ENCODE data around the gene EYA2. TPM values are rescaled to one million over a fixed set of nuclear protein-coding genes. Genes with fewer than 3 reads are reported as not detected.

The EYA2 gene
- total RNA-seq, 4 donors from 2014 or later, result 9.7 to 22.1 (median 14.3) TPM

DNA sequence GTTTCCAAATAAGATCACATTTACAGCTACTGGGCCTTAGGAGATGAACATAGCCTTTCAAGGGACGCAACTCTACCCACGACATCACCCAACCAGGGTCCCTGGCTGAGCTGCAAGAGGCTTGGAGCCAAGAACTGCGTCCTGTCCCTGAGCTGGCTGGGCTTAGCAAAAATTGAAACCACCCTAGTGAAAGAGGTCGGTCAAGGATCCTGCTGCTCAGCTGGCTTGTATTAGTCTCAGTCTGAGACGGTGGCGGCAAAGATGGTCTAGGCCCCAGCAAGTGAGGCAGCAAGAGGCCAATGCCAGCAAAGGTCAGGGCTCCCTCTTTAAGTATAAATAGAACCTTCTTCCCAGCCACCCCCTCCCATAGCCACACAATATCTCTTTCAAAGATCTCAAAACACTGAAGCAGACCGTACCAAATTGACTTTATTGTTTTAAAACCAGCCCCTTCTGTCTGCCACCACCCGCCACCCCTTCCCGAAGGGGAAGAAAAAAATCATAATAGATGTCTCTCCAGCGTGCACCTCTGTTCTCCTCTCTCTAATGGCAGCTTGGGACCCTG is 140.5 kb downstream of the EYA2 start:
- no peak overlapping the region for H3K4me3 ChIP-seq
- 78 to 86% methylated on average over 7 to 10 of the region's 10 CpGs for WGBS, 2 donors
- TF ChIP-seq, protein P1, sequence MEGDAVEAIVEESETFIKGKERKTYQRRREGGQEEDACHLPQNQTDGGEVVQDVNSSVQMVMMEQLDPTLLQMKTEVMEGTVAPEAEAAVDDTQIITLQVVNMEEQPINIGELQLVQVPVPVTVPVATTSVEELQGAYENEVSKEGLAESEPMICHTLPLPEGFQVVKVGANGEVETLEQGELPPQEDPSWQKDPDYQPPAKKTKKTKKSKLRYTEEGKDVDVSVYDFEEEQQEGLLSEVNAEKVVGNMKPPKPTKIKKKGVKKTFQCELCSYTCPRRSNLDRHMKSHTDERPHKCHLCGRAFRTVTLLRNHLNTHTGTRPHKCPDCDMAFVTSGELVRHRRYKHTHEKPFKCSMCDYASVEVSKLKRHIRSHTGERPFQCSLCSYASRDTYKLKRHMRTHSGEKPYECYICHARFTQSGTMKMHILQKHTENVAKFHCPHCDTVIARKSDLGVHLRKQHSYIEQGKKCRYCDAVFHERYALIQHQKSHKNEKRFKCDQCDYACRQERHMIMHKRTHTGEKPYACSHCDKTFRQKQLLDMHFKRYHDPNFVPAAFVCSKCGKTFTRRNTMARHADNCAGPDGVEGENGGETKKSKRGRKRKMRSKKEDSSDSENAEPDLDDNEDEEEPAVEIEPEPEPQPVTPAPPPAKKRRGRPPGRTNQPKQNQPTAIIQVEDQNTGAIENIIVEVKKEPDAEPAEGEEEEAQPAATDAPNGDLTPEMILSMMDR (IDR thresholded peaks at IDR 0.05), result no peak
- TF ChIP-seq POLR2A (IDR thresholded peaks at IDR 0.05), result no peak
- DNase-seq, result no peak
- H3K36me3 ChIP-seq, result peaks cover 0 to 3% (median 0%) of the 10 kb centered on the region in 3 donors
- H3K27me3 ChIP-seq, result no peaks in the 10 kb centered on the region
- no peaks in the 10 kb centered on the region for H3K9me3 ChIP-seq
- H3K4me1 ChIP-seq, result peaks cover 0 to 4% (median 3%) of the 10 kb centered on the region in 3 donors
- no peak overlapping the region for H3K27ac ChIP-seq
- intact Hi-C loops (cut with DNase I), result no loop called here

GRCh38 chr20:47036091-47036870 is 141.6 kb downstream of the EYA2 start:
- Histone ChIP-seq H3K9me3 (no peaks in the 10 kb centered on the region), H3K4me1 (peaks cover 0 to 4% (median 3%) of the 10 kb centered on the region in 3 donors), H3K27me3 (no peaks in the 10 kb centered on the region), H3K36me3 (peaks cover 0 to 15% (median 0%) of the 10 kb centered on the region in 3 donors), H3K4me3 (no peak overlapping the region), H3K27ac (no peak overlapping the region)
- intact Hi-C loops (cut with DNase I), result no loop called here
- 73 to 75% methylated on average over 12 of the region's 12 CpGs for WGBS, 2 donors
- TF ChIP-seq, protein P1 (IDR thresholded peaks at IDR 0.05), result no peak
- TF ChIP-seq POLR2A (IDR thresholded peaks at IDR 0.05), result no peak
- no peak for DNase-seq

- no peaks in the 10 kb centered on the region for H3K4me1 ChIP-seq
- intact Hi-C loops (cut with DNase I), result no loop called here
- no peaks in the 10 kb centered on the region for H3K27me3 ChIP-seq
- no peak overlapping the region for H3K27ac ChIP-seq
- DNase-seq, result no peak
- H3K9me3 ChIP-seq, result no peaks in the 10 kb centered on the region
- no peak overlapping the region for H3K4me3 ChIP-seq
- peaks cover 0 to 22% (median 0%) of the 10 kb centered on the region in 3 donors for H3K36me3 ChIP-seq
- WGBS, 2 donors, result 64 to 75% methylated on average over 17 to 18 of the region's 18 CpGs
- TF ChIP-seq, protein P1 (IDR thresholded peaks at IDR 0.05), result no peak
- no peak for TF ChIP-seq POLR2A (IDR thresholded peaks at IDR 0.05)
Measured at GRCh38 chr20:47038566-47039560, 144.2 kb downstream of the EYA2 start.

DNA sequence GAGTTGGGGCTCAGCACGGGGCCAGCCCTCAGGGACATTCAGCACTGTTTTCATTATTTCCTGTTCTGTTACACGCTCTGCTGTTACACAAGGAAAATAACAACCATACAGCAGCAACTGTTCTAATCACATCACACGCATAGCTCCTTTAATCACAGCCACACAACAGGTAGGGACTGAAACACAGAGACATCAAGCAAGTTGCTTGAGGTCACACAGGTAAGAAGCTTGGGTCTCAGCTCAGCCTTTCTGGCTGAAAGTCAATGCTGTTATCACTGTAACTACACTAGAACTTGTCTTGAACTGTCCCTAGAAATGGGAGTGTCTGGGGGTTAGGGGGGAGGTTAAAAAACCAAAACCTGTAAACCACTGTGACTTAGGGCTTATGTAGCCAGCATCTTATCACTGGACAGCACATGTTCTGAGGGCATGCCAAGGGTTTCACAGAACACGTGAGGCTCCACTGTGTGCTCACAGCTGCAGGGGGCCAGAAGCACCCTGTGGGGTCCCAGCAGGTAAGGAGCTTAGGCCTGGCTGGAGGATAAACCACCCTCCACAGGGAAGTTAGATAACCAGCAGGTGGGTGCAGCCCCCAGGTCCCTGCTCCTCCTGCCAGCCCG is 146.0 kb downstream of the EYA2 start:
- H3K9me3 ChIP-seq, result peaks cover 0 to 7% (median 0%) of the 10 kb centered on the region in 3 donors
- H3K4me1 ChIP-seq, result no peaks in the 10 kb centered on the region
- H3K36me3 ChIP-seq, result peaks cover 0 to 37% (median 0%) of the 10 kb centered on the region in 3 donors
- H3K27me3 ChIP-seq, result no peaks in the 10 kb centered on the region
- intact Hi-C loops (cut with DNase I), result no loop called here
- WGBS, 2 donors, result 63 to 84% methylated on average over 5 of the region's 5 CpGs
- no peak overlapping the region for H3K27ac ChIP-seq
- DNase-seq, result no peak
- H3K4me3 ChIP-seq, result no peak overlapping the region
- TF ChIP-seq POLR2A (IDR thresholded peaks at IDR 0.05), result no peak
- TF ChIP-seq, protein P1 (IDR thresholded peaks at IDR 0.05), result no peak
